IPS-11a (cell line): ENCODE results near the gene TRAP1.

Source experiments
- H3K4me3 ChIP-seq: one replicate; pipeline ENCODE4 v1.5.1; 2013; ENCODE audit warnings: low read depth, low read length, control low read depth

The TRAP1 gene

DNA sequence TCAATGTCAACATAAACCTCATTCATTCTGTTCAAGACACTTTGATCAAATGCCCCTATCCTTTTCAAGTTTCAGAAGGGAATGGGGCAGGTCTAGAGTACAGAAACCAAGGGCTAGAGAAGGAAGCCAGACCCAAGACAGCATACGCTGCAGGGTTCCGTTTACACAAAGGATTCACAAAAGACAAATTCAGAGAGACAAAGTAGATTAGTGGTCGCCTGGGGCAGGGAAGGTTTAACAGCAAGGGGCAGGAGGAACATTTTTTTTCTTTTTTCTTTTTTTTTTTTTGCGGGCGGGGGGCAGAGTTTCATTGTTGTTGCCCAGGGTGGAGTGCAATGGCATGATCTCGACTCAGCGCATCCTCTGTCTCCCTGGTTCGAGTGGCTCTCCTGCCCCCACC, 19.9 kb upstream of the TRAP1 start:
- no peak overlapping the region for H3K4me3 ChIP-seq

DNA sequence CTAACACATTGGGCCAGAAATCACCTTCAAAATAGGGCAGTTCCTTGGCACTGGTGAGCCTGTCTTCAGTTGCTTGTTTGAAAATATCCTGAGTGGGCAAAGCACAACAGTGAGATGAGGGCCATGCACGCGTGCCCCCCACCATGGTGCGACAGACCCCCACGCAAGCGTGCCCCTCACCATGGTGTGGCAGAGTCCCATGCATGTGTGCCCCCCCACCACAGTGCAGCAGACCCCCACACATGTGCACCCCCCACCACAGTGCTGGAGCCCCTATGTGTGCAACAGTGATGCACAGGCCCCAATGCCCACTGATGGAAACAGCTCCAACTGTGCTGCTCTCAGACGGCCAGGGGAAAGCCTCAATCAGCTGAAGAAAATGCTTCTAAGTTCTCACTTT, 18.8 kb upstream of the TRAP1 start:
- no peak overlapping the region for H3K4me3 ChIP-seq

DNA sequence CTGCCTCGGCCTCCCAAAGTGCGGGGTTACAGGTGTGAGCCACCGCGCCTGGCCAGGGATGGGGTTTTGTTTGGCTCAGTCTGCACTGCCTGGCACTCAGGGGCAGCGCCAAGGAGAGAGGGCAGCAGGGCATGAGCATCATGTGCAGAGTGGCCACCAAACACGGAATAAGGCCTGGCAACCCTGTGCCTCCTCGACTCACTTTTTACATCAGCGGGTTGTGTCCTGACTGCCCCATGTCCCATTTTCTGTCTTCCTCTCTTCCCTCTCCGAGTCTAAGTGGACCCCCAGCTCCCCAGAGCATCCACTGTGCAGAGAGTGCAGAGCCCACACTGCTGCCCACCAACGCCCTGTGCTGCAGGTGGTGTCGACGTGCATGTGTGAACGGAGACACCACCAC, 18.2 kb upstream of the TRAP1 start:
- no peak overlapping the region for H3K4me3 ChIP-seq

DNA sequence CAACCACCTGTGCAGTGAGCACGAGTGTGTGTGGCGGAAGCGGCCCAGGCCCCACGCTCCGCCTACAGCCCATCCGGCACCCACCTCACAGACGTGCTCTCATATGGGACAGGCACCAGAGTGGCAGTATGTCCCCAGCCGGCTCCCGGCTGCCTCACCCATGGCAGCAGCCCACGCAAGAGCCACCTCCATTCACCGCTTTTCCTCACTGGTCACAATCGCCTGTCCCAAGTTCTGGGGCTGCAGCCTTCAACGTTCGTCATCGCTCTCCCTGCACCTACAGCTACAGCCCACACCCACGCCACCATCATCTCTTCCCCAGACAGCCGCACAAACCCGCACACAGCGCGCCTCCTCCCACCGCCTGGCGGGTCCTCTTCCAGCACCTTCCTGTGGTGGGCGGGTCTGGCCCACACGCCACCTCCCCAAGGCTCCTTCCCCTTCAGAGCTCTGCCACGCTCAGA, 17.5 kb upstream of the TRAP1 start:
- no peak overlapping the region for H3K4me3 ChIP-seq

DNA sequence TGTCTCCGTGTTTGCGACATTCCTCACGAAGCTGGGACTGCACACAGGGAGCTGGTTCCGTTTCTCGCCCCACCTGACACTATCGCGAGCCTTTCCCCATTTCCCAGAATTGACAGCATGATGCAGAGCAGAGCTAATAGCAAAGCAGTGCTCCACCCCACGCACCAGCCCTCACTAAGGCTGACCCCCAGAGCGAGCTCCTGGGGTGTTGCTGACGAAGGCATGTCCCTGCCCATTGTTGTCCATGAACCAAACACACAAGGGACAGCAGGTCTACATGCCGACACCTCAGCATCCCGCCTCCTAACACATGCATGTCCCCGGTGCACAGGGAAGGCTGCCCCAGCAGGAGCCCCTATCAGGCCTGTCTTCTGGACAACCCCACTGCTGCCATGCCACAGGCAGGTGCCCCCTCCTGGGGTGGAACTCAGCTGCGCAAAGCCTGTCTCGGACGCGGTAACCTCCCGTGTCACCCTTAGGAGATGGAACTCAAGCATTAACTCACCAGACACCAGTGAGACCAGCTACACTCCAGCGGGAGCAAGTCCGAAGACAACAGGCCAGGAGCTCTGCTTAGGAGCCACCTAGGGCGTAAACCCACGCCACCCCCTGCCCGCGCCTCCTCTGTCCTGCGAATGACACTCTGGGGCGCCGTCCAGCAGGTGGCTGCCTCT, 16.9 kb upstream of the TRAP1 start:
- H3K4me3 ChIP-seq = no peak overlapping the region

DNA sequence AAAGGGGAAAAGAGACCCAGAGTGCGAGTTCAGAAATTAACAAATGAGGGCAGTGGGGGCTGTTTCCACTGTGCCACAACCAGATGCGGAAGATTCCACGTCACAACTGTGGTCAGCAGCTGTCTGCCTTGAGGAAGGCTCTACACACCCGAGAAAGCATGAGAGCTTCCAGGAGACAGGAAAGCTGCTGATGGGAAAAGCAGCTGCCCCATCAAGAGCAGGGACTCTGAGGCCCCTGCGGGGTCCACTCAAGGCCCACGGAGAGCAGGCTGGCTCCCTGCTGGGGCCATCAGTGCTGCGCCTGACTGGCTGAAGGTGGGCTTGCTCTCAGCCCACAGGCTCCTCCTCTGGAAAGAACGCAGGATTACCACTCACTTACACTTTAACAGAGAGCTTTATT, 14.8 kb upstream of the TRAP1 start:
- no peak overlapping the region for H3K4me3 ChIP-seq

DNA sequence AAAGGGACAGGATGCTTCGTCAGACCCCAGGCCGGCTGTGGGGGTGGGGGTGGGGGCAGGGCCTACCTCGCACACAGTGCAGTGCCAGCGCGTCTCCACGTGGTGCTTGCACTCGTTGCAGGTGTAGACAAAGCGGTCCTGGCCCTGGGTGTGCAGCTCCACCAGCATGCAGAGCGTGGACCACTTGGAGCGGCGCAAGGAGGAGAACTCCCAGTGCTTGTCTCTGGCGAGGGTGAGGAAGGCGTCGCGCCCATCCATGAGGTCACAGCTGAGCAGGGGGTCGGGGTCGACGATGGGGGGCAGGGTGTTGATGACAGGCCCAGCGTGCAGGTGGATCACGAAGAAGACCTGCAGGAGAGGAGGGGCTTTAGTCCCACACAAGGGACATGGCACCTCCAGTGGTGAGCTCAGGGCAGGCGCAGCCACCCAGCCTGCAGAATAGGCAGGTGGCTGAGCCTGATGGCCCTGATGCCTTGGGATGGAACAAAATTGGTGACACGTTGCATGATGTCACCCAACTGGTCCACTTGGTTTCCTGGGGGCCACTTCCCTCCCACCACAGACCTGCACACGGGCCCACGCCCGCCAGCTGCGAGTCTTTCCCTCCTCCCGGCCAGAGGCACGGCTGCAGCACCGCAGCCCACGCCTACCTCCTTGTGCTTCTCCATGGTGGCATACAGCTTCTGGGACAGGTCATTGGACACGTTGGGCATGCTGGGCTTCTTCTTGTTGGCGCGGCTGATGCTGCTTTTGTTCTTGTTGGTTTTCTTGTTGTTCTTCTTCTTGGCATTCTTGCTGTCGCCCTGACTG, 14.0 kb upstream of the TRAP1 start:
- no peak overlapping the region for H3K4me3 ChIP-seq

DNA sequence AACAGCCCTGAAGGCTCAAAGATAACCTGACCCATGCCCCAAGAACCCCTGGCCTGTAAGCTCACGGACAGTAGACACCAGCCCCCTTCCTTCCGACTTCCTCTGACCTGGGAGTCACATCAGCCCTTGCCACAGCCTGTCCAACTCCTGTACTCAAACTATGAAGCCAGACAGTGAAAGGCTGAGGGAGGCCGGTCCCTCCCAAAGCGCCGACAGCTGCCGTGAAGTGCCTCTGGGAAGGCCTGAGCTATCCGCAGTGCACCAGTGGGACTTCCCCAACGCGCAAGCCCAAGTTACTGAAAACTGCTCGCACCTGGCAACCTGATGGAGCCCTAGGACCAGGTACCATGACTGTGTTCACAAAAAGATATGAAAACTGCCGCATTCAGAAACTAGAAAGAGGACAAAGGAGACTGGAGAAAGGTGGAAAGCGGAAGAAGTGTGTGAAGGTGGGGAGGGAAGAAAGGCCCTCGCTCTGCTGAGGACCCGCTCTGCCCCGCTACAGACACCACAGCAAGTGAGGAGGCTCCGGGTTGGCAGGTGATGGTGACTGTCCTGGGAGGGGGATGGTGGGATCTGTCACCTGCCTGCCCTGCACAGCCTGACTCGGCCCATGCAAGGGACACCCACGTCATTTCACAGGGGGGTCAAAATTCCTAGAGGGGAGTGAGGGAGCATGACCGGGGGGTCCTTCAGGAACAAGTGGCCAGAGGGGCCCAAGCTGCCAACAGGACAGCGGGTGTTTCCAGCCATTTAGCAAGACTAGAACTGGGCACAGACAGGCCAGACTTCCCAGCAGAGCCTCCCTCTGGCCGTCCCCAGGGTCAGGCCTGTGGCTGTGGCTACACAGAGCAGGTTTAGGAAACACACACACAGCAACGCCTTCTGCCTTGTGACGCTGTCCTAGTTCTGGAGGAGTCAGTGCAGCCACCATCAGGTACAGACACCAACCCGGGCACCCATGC, 13.1 kb upstream of the TRAP1 start:
- H3K4me3 ChIP-seq = no peak overlapping the region

DNA sequence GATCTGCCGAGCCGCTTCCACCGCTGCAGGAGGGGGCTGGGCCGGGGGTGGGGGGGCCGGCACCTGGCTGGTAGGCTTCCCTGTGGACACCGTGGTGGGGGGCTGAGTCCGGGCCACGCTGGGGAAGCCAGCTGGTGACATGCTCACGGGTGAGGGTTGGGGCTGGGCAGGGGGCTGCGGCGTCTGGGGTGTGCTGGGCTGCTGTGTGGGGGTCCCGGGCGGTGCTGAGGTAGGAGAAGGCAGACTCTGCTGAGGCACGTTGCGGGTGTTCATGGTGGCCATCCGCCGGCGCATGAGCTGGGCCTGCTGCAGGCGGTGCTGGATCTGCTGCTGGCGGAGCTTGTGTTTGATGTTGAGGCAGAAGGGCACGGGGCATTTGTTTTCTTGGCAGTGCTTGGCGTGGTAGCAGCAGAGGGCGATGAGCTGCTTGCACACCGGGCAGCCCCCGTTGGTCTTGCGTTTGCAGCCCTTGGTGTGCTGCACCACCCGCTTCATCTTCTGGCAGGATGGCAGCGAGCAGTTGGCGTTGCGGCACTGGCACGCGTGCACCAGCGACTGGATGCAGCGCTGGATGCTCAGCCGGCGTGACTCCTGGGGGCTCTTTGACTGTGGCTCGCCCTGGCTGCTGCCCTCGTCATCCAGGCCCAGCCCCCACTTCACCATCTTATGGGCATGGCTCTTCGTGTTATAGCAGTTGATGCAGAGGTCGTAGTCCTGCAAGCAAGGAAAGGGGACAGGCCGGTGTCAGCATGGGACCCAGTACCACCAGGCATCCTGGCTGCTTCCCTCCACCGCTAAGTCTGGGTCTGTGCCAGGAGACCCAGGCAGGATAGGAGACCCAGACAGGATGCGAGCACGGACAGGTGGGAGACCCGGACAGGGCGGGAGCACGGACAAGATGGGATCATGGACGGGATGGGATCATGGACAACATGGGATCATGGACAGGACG, 12.1 kb upstream of the TRAP1 start:
- H3K4me3 ChIP-seq = no peak overlapping the region

DNA sequence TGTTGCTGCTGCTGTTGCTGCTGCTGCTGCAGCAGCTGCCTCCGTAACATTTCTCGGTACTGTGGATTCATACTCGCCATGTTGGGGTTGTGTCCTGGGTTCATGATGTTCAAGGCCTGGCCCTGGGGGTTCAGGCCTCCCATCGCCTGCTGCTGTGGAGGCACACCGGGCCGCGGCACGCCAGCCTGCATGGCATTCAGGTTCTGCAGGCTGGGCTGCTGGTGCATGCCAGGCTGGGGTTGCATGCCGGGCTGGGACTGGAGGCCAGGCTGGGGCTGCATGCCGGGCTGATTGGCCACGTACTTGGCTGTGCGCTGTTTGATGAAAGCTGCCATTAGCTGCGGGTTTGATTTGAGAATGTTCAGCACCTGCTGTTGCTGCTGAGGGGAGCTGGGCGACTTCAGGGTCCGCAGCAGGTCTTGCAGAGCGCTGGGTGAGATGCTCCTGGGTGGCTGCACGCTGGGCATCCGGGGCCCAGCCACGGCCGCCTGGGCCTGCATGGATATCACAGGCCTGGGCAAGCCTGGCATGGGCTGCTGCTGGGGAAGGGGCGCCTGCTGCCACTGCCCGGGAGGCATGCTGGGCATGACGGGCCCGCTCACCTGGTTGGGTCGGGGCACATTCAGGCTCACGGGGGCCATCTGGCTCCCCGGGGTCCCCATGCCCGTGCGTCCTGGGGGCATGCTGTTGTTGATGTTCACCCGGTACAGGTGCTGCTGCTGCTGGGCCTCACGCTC, 11.3 kb upstream of the TRAP1 start:
- H3K4me3 ChIP-seq = no peak overlapping the region

DNA sequence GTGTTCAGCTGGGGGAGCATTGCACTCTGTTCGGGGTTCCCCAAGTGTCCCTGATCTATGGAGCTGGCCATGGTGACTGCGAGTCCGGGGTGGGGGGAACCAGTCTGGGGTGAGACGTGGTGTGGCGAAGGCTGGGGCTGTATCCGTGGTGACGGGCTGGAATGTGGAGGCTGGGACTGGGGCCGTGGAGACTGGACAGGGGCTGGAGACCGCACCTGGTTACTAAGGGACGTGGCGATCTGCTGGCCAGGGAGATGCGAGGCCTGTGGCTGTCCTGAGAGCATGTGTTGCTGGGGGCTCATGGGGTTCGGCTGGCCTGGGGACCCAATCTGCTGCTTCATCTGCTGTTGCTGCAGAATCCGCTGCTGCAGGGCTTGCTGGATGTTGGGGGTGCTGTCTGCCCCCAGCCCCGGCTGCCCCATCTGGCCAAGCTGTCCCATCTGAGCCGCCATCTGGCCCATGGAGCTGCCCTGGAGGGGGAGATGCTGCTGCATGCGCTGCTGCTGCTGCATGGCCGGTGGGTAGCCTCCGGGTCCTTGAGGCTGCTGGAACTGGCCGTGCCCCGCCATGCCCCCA, 10.6 kb upstream of the TRAP1 start:
- no peak overlapping the region for H3K4me3 ChIP-seq

DNA sequence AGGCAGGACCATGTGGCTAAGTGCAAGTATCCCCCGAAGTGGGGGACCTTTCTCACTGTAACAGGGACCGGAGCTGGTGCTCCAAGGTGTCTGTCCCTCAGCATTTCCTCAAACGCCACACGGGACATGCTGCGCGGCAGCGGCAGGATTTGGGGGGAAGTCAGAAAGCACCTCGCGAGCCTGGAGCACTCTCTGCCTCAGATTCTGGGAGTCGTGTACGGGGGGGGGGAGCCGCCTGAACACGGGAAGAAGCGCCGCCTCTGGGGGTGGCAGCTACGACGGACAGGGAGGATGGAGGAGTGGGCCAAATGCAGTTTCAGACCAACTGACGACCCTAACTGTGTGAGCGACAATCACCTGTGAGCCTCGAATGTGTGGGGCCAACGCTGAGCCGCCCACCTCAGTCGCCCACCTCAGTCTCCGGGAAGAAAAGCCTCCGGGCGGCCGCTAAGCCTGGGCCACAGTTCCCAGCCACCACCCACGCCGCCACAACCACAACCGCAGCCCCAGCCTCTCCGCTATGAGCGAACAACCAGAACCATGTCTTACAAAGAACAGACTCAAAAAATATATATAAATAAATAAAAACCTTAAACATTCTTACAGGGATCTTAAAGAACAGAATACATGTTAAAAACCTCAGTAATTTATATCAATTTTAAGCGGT, 8.8 kb upstream of the TRAP1 start:
- H3K4me3 ChIP-seq = no peak overlapping the region

DNA sequence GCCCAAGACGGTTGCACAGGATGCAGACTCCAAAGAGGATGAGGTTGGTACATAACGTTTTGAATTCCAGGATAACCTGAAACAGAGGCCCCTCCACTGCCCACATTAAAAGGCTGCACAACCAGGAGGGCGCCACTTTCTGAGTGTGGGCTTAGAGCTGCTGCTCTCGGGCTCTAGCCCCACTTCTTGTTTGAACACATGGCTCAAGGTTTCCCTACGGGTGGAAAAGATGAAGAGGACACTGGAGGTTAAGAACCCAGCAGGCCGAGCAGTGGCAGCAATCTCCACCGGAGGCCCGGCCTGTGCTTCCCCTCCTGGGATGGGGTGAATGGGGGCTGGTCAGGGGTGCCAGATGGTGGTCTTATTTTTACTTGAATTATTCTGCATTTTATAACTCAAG, 8.0 kb upstream of the TRAP1 start:
- no peak overlapping the region for H3K4me3 ChIP-seq

DNA sequence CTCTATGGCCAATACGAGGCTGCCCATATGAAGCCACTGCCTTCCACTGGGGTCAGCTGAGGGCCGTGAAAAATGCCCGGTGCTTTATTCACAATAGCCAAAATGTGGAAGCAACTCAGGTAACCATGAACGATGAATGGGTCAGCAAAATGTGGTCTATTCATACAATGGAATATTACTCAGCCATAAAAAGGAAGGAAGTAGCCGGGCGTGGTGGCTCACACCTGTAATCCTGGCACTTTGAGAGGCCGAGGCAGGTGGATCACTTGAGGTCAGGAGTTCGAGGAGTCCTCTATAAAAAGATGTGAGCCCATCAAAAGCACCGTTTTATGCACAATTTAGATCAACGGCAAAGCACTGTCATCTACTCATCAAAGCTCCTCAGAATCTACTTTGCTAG, 5.2 kb upstream of the TRAP1 start:
- no peak overlapping the region for H3K4me3 ChIP-seq

DNA sequence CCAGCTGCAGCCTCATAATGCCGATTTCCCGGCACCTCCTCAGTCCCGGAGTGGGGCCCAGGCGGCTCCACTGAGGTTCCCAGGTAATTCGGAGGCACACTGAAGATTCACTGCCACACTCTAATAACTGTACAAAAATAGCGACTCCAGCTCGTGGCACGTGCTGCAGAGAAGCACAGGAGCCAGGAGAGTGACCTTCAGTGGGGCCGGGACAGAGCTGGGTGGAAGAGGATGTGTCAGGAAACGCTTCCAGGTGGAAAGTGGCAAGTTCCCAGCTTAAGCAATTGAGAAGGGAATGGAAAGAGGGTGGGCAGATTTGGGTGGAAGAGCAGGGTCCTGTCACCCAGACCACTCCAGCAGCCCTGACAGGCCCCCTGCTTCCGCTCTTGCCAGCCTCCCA, 3.1 kb upstream of the TRAP1 start:
- no peak overlapping the region for H3K4me3 ChIP-seq

DNA sequence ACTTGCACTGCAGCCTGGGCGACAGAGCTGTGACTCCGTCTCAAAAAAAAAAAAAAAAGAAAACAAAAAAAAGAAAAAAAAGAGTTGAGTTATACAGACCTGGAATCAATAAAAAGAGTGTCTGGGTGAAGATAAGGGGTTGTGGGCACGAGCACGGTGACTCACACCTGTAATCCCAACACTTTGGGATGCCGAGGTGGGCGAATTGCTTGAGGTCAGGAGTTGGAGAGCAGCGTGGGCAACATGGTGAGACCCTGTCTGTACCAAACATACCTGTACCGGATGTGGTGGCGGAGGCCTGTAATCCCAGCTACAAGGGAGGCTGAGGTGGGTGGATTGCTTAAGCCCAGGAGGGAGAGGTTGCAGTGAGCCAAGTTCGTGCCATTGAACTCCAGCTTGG, 1.3 kb upstream of the TRAP1 start:
- no peak overlapping the region for H3K4me3 ChIP-seq

DNA sequence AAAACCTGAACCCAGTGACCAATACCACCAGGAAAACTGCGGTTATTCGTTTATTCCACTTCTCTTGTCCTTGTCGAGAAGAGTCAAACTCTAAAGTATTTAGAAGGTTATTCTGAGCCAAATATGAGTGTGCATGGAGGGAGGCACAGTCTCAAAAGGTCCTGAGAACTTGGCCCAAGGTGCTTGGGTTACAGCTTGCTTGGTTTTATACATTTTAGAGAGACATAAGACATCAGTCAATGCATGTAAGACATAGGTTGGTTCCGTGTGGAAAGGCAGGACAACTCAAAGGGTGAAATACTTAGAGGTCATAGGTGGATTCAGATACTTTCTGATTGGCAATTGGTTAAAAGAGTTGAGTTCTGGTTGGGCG, 681 bp upstream of the TRAP1 start:
- peak overlapping the region; percentile 95 for H3K4me3 ChIP-seq

DNA sequence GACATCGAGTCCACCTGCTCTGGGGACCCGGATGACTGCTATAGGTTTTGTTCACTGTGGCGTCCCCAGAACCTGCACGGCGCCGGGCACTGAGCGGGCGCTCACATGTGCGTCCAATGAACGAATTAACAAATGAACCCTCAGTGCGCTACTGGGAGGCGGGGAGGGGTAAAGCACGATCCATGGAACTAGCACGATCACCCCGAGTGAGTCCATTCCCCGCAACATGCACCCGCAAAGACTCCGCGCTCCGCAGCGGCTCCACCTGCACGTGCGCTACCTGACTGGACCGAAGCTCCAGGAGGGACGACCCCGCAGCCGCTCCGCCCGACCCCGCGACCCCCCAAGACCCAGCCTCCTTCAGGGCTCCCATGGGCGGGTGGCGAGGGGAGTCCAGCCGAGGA, 491 bp downstream of the TRAP1 start:
- H3K4me3 ChIP-seq = peak overlapping the region; percentile 95

DNA sequence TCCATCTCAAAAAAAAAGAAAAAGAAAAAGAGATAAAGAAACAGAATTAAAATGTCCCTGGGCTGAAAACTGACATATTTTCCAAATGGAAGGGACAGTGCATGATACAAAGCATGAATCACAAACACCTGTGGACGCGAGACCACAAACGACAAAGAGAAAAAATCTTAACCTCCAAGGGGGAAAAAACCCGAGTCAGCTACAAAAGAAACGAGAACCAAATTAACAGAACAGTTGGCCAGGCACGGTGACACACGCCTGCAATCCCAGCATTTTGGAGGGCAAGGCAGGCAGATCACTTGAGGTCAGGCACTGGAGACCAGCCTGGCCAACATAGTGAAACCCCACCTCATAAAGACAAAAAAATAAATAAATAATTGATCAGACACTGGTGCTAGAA, 1.9 kb downstream of the TRAP1 start:
- H3K4me3 ChIP-seq = no peak overlapping the region
